Inflammatory macrophage treated with lipopolysaccharide for 1 hour (primary cell): ENCODE data around the gene AGBL1.

ENCODE experiments used
- DNase-seq, 2 donors: peaks; one replicate each; pipeline ENCODE4 v3.0.0-alpha.2; 2020 to 2022

Gene AGBL1

GRCh38 chr15:86756688-86757087 is 677.0 kb downstream of the AGBL1 start:
- DNase-seq = no peak

GRCh38 chr15:86759800-86760523 is 680.3 kb downstream of the AGBL1 start:
- DNase-seq = no peak

GRCh38 chr15:86762874-86763273 is 683.2 kb downstream of the AGBL1 start:
- no peak for DNase-seq

GRCh38 chr15:86764021-86764420 is 684.4 kb downstream of the AGBL1 start:
- no peak for DNase-seq

GRCh38 chr15:86765281-86765680 is 685.6 kb downstream of the AGBL1 start:
- no peak for DNase-seq

GRCh38 chr15:86772369-86773059 is 692.8 kb downstream of the AGBL1 start:
- DNase-seq = no peak

GRCh38 chr15:86773736-86774135 is 694.1 kb downstream of the AGBL1 start:
- no peak for DNase-seq

GRCh38 chr15:86776145-86776544 is 696.5 kb downstream of the AGBL1 start:
- no peak for DNase-seq

- no peak for DNase-seq
Observed at GRCh38 chr15:86796521-86796920, 716.9 kb downstream of the AGBL1 start.

- DNase-seq = no peak
Observed at GRCh38 chr15:86797135-86797534, 717.5 kb downstream of the AGBL1 start.

- DNase-seq = no peak
Observed at GRCh38 chr15:86799226-86799625, 719.6 kb downstream of the AGBL1 start.

- no peak for DNase-seq
Observed at GRCh38 chr15:86802244-86802643, 722.6 kb downstream of the AGBL1 start.

GRCh38 chr15:86804406-86804805 is 724.7 kb downstream of the AGBL1 start:
- no peak for DNase-seq

GRCh38 chr15:86810329-86810728 is 730.7 kb downstream of the AGBL1 start:
- DNase-seq = no peak

GRCh38 chr15:86813892-86814291 is 734.2 kb downstream of the AGBL1 start:
- no peak for DNase-seq

- no peak for DNase-seq
Observed at GRCh38 chr15:86829245-86829644, 749.6 kb downstream of the AGBL1 start.

- DNase-seq = no peak
Observed at GRCh38 chr15:86830304-86830703, 750.6 kb downstream of the AGBL1 start.

- no peak for DNase-seq
Observed at GRCh38 chr15:86833595-86833994, 753.9 kb downstream of the AGBL1 start.

- no peak for DNase-seq
Observed at GRCh38 chr15:86834115-86834863, 754.6 kb downstream of the AGBL1 start.

- DNase-seq = no peak
Observed at GRCh38 chr15:86837294-86838061, 757.8 kb downstream of the AGBL1 start.

- no peak for DNase-seq
Observed at GRCh38 chr15:86839502-86839901, 759.8 kb downstream of the AGBL1 start.

- no peak for DNase-seq
Observed at GRCh38 chr15:86840996-86841395, 761.3 kb downstream of the AGBL1 start.

GRCh38 chr15:86842199-86842598 is 762.5 kb downstream of the AGBL1 start:
- no peak for DNase-seq
